Measurements from ENCODE around the gene CCL24. TPM values are rescaled to one million over a fixed set of nuclear protein-coding genes. Genes with fewer than 3 reads are reported as not detected.
"Not testable (repeated sequence)": the region's sequence is repeated elsewhere in the genome, so short reads cannot be mapped to it uniquely, and the experiment has no call there.

Gene CCL24
- total RNA-seq, 1 donor from 2014 or later: not detected

DNA sequence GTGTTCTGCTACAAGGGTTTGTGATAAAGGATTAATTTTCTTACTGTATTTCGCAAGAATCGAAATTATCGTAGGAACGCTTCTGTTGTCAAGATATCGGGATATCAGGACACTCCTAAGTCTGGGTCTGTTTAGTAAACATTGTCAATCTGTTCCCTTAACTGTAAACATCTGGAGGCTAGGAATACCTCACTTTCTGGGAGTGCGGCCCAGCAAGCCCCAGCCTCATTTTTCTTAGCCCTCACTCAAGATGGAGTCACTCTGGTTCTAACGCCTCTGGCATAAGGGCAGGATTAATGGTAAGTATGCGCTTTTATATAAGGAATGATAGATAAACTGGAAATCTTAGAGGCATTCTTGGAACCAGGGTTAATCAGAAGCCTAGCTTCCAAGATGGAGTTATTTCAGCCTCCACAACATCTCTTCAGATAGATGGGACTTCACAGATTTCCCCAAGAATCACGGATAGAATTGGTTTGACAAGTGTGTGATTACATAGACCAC lies 30.1 kb upstream of the CCL24 start:
- Mint-ChIP-seq H3K9me3 (ENCODE audit: unreplicated experiment) (no peaks in the 10 kb centered on the region), H3K4me1 (ENCODE audit: unreplicated experiment) (peaks cover 6% of the 10 kb centered on the region), H3K36me3 (ENCODE audit: low read depth, unreplicated experiment) (no peaks in the 10 kb centered on the region), H3K27ac (ENCODE audit: unreplicated experiment) (no peak overlapping the region), H3K4me3 (ENCODE audit: unreplicated experiment) (no peak overlapping the region), H3K27me3 (ENCODE audit: unreplicated experiment) (no peaks in the 10 kb centered on the region)
- DNase-seq (ENCODE audit: low spot score): no peak
- TF ChIP-seq, protein P1, sequence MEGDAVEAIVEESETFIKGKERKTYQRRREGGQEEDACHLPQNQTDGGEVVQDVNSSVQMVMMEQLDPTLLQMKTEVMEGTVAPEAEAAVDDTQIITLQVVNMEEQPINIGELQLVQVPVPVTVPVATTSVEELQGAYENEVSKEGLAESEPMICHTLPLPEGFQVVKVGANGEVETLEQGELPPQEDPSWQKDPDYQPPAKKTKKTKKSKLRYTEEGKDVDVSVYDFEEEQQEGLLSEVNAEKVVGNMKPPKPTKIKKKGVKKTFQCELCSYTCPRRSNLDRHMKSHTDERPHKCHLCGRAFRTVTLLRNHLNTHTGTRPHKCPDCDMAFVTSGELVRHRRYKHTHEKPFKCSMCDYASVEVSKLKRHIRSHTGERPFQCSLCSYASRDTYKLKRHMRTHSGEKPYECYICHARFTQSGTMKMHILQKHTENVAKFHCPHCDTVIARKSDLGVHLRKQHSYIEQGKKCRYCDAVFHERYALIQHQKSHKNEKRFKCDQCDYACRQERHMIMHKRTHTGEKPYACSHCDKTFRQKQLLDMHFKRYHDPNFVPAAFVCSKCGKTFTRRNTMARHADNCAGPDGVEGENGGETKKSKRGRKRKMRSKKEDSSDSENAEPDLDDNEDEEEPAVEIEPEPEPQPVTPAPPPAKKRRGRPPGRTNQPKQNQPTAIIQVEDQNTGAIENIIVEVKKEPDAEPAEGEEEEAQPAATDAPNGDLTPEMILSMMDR (IDR thresholded peaks at IDR 0.05; ENCODE audit: unreplicated experiment): no peak

DNA sequence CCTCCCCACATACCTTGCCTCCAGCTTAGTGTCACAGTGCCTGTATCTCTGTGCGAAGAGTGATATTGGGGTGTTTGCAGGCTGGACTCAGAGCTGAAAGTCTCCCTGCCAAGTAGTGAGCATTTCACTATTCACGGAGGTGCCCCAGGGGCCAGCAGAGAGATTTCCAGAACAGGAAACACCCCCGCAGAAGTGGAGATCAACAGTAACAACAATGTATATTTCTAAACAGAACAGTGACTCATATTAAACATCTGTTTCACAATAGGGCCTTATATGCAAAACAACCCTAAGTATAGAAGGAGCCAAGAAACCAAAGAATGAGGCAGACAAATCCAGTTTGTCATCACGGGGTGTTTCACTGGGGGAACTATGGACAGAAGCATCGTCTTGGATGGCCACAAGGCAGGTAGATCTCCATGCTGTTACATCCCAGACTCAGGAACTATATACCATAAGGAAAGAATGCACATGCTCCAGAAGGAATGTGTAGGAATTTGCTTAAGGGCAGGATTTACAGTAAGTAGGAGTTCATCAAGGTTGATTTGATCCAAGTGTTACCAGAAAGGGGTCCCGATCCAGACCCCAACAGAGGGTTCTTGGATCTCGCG lies 29.3 kb upstream of the CCL24 start:
- no peak for DNase-seq (ENCODE audit: low spot score)
- peaks cover 6% of the 10 kb centered on the region for H3K4me1 Mint-ChIP-seq (ENCODE audit: unreplicated experiment)

GRCh38 chr7:75840029-75840428 lies 26.4 kb upstream of the CCL24 start:
- no peaks in the 10 kb centered on the region for H3K27me3 Mint-ChIP-seq (ENCODE audit: unreplicated experiment)

More for the DNA sequence above, 29.3 kb upstream of the CCL24 start:
- H3K9me3 Mint-ChIP-seq (ENCODE audit: unreplicated experiment): no peaks in the 10 kb centered on the region
- H3K27me3 Mint-ChIP-seq (ENCODE audit: unreplicated experiment): no peaks in the 10 kb centered on the region
- TF ChIP-seq, protein P1 (IDR thresholded peaks at IDR 0.05; ENCODE audit: unreplicated experiment): no peak
- H3K4me3 Mint-ChIP-seq (ENCODE audit: unreplicated experiment): no peak overlapping the region
- no peak overlapping the region for H3K27ac Mint-ChIP-seq (ENCODE audit: unreplicated experiment)
- H3K36me3 Mint-ChIP-seq (ENCODE audit: low read depth, unreplicated experiment): no peaks in the 10 kb centered on the region

GRCh38 chr7:75838281-75838930 lies 24.8 kb upstream of the CCL24 start:
- not testable (repeated sequence) for H3K9me3 Mint-ChIP-seq (ENCODE audit: unreplicated experiment); H3K27ac Mint-ChIP-seq (ENCODE audit: unreplicated experiment); H3K4me3 Mint-ChIP-seq (ENCODE audit: unreplicated experiment); H3K27me3 Mint-ChIP-seq (ENCODE audit: unreplicated experiment); H3K36me3 Mint-ChIP-seq (ENCODE audit: low read depth, unreplicated experiment); DNase-seq (ENCODE audit: low spot score); H3K4me1 Mint-ChIP-seq (ENCODE audit: unreplicated experiment)

More at GRCh38 chr7:75840029-75840428, 26.4 kb upstream of the CCL24 start:
- no peaks in the 10 kb centered on the region for H3K36me3 Mint-ChIP-seq (ENCODE audit: low read depth, unreplicated experiment)
- H3K4me1 Mint-ChIP-seq (ENCODE audit: unreplicated experiment): peaks cover 6% of the 10 kb centered on the region
- no peak overlapping the region for H3K27ac Mint-ChIP-seq (ENCODE audit: unreplicated experiment)
- no peak overlapping the region for H3K4me3 Mint-ChIP-seq (ENCODE audit: unreplicated experiment)
- TF ChIP-seq, protein P1 (IDR thresholded peaks at IDR 0.05; ENCODE audit: unreplicated experiment): no peak
- no peak for DNase-seq (ENCODE audit: low spot score)
- H3K9me3 Mint-ChIP-seq (ENCODE audit: unreplicated experiment): no peaks in the 10 kb centered on the region

DNA sequence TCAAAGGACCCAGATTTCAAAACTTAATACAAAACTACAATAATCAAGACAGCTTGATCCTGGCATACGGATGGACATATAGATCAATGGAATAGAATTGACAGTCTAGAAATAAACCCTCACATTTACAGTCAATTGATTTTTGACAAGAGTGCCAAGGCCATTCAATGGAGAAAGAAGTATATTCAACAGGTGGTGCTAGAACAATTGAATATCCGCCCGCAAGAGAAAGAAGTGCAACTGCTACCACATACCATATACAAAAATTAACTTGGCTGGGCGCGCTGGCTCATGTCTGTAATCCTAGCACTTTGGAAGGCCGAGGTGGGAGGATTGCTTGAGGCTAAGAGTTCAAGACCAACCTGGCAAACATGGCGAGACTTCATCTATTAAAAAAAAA lies 23.2 kb upstream of the CCL24 start:
- TF ChIP-seq, protein P1 (IDR thresholded peaks at IDR 0.05; ENCODE audit: unreplicated experiment): no peak
- Mint-ChIP-seq H3K27me3 (ENCODE audit: unreplicated experiment) (peaks cover 6% of the 10 kb centered on the region), H3K4me1 (ENCODE audit: unreplicated experiment) (no peaks in the 10 kb centered on the region), H3K4me3 (ENCODE audit: unreplicated experiment) (no peak overlapping the region), H3K27ac (ENCODE audit: unreplicated experiment) (no peak overlapping the region), H3K9me3 (ENCODE audit: unreplicated experiment) (no peaks in the 10 kb centered on the region), H3K36me3 (ENCODE audit: low read depth, unreplicated experiment) (no peaks in the 10 kb centered on the region)
- DNase-seq (ENCODE audit: low spot score): no peak
